Right cardiac atrium (tissue), 5 donors: ENCODE measurements around the gene EIPR1. TPM values are rescaled to one million over a fixed set of nuclear protein-coding genes. Genes with fewer than 3 reads are reported as not detected.

Experiments used
- ATAC-seq, 2 donors: fragments of 200-7000 bp; cut with Tn5 transposase; one replicate each; pipeline versions ENCODE4 v1.8.0 to v1.9.1; 2020; ENCODE audit warnings: moderate library complexity in 2 of 2, mild to moderate bottlenecking in 1 of 2
- DNase-seq, 3 donors: peaks; one replicate each; pipeline ENCODE4 v3.0.0-alpha.2; 2020
- H3K27ac ChIP-seq: one replicate; pipeline ENCODE4 v1.5.1; 2013; ENCODE audit warnings: mild to moderate bottlenecking, low read length, control low read depth, moderate library complexity
- H3K27me3 ChIP-seq: one replicate; pipeline ENCODE4 v1.6.1; 2013; ENCODE audit not compliant: control insufficient read depth, insufficient read depth
- H3K4me1 ChIP-seq: one replicate; pipeline ENCODE4 v1.6.1; 2013; ENCODE audit warnings: low read length; ENCODE audit not compliant: control insufficient read depth, insufficient read depth
- H3K4me3 ChIP-seq: one replicate; pipeline ENCODE4 v1.5.1; 2013; ENCODE audit warnings: low read length, control low read depth
- H3K9me3 ChIP-seq: one replicate; pipeline ENCODE4 v1.6.1; 2013; ENCODE audit warnings: low read length; ENCODE audit not compliant: control insufficient read depth
- WGBS: extraction: QIAGEN DNeasy Blood & Tissue Kit; methylation state at CpG from one replicate; pipeline ENCODE4 v1.1.7; 2013; 5-methylcytosine and 5-hydroxymethylcytosine counted together
- intact Hi-C, 4 donors: fragments of 100-400 bp; cut with DNase I; formaldehyde crosslinking; loops; one replicate each; pipeline versions ENCODE4 v1.11.0 to v1.14.0; 2022 to 2023
- polyA plus RNA-seq: library from polyadenylated mRNA; stranded (reverse); fragments of 200-250 nt; gene quantifications from one replicate; pipeline ENCODE4 v1.2.3, GENCODE V29; 2013
- total RNA-seq, 4 donors: library from RNA; stranded (reverse); fragmentation: NEBNext Ultra II Directional; extraction: Animal tissue kit (Norgen Biotek cat#: 25700); gene quantifications; one replicate each; pipeline ENCODE4 v1.2.1, GENCODE V29; 2021
- donor health status: healthy with polysubstance abuse.
- donor health status: DM: no; HTN: yes; CAD: no.
- donor health status: DM: no; HTN: no; CAD: no.
- donor health status: DM: no; HTN: yes; CAD: no; lungs with severe emphysema.
- donor health status: DM: yes; HTN: yes; CAD: no.

The EIPR1 gene
- total and polyA plus RNA-seq, 5 donors = 8.4 to 12.2 (median 10.6) TPM

DNA sequence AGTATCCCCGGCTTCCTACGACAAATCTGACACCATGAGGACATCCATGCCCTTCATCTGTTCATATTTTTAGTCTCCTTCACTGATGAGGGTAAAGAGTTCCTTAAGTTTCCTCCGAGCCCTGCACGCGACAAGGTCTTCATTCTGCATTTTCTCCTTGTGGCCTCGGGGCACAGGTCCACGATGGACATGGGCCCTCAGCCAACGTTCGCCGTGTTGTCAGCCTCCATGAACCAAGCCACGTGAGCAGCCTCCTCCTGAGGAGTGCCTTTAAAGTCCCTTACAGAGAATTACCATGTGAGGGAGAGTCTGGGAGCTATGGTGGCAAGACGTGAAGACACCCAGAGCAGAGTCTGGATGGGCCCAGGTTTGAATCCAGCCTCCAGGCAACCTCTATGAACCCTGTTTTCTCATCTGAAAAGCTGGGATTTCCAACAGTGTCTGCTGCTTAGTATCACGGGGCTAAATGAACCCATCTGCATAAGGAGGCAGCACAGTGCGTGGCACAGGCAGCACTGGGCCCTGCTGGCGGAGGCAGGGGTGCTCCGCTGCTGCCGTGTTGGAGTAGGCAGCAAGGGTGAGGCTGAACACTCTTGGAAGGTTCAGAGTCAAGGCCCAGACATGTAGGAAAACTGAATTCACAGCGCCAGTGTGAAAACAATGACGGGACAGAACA is 54.1 kb downstream of the EIPR1 start:
- no peaks in the 10 kb centered on the region for H3K4me1 ChIP-seq
- no peak overlapping the region for H3K27ac ChIP-seq

DNA sequence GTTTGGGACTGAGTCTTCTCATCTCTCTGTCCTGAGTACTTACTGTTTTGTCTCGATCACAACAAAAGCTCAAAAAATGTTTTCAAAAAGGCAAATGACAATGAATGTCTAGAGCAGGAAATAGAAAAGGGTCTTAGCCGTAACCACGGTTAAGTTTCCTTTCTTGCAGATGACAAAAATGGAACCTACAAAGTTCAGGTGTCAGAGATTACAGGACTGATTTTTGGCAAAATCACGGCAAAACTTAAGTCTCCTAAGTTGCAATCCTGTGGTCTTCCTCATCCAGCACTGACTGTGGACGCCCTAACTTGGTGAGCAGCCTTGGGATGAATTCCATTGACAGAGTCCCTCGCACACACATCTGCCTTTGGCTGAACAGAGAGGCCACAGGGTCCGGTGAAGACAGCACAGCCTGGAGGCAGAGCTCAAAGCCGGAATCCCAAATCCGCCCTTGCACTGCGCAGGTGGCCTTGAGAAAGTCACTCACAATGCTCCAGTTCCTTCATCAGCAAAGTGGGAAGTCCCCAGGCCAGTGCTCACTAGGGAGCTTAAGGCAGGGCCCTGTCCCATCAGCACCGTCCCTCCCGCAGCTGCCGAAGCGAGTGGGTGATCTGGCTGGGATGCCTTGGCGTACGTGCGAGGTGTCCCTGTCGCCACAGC is 55.2 kb downstream of the EIPR1 start:
- no peak for ATAC-seq
- H3K4me1 ChIP-seq = no peaks in the 10 kb centered on the region
- DNase-seq = no peak
- WGBS = 94% methylated on average over 18 of the region's 18 CpGs
- no peak overlapping the region for H3K4me3 ChIP-seq
- H3K27ac ChIP-seq = no peak overlapping the region
- no peaks in the 10 kb centered on the region for H3K9me3 ChIP-seq
- intact Hi-C loops = no loop called here
- H3K27me3 ChIP-seq = no peaks in the 10 kb centered on the region

More for the DNA sequence above, 54.1 kb downstream of the EIPR1 start:
- Histone ChIP-seq H3K27me3 (no peaks in the 10 kb centered on the region), H3K9me3 (no peaks in the 10 kb centered on the region), H3K4me3 (no peak overlapping the region)
- ATAC-seq = no peak
- WGBS = 93% methylated on average over 19 of the region's 19 CpGs
- DNase-seq = no peak
- intact Hi-C loops = no loop called here

DNA sequence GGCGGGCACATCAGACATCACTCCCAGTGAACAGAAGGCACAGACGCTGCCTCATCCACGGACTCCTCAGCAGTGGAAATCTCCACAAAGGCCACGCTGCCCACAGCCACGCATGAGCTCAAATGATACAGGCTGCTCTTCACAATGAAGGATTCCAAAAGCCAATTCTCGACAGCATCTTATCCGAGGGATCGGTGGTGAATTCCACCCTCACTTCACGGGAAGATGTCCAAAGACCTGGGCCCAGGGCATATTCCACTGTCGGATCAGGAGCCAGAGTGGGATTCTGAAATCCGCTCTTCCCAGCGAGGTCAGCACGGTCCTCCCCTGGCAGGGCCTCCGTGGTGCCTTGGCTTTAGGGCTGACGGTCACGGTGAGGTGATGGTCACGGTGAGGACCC is 55.8 kb downstream of the EIPR1 start:
- intact Hi-C loops = no loop called here
- Histone ChIP-seq H3K9me3 (no peaks in the 10 kb centered on the region), H3K27me3 (no peaks in the 10 kb centered on the region), H3K4me1 (no peaks in the 10 kb centered on the region), H3K27ac (no peak overlapping the region), H3K4me3 (no peak overlapping the region)
- no peak for ATAC-seq
- DNase-seq = no peak
- WGBS = 96% methylated on average over 17 of the region's 17 CpGs

DNA sequence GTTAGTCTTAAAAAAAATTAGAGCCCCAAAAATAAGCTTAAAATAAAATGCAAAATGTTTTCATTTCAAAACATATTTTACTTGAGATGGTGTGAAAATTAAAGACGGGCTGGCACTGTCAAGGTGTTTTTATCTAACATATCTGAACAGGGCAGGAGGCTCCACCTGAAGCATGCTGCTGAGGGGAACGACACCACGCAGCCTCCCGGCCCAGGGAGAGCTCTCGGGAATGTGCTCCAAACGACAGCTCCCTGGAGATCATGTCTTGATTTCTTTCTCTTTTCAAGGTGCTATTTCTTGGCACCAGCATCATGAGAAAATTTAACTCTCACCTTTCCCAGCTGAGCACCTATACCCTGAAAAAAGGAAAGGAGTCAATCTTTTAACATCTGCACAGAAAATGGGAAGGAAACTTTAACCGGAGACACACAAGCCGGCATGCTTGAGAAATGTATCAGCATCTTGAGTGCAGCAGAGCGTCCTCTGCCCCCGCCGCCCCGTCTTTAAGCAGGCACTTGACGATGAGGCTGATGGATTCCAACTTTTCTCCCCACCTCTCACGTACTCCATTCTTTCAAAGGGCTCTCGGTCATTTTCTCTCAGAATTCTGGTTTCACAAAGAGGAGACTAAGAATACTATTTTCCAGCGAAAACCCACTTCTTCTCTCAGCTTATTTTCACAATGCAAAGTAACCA is 56.6 kb downstream of the EIPR1 start:
- H3K4me1 ChIP-seq = no peaks in the 10 kb centered on the region
- H3K9me3 ChIP-seq = no peaks in the 10 kb centered on the region
- no peaks in the 10 kb centered on the region for H3K27me3 ChIP-seq
- H3K4me3 ChIP-seq = no peak overlapping the region
- intact Hi-C loops = no loop called here
- WGBS = 73% methylated on average over 16 of the region's 16 CpGs
- H3K27ac ChIP-seq = no peak overlapping the region
- ATAC-seq = no peak
- no peak for DNase-seq

DNA sequence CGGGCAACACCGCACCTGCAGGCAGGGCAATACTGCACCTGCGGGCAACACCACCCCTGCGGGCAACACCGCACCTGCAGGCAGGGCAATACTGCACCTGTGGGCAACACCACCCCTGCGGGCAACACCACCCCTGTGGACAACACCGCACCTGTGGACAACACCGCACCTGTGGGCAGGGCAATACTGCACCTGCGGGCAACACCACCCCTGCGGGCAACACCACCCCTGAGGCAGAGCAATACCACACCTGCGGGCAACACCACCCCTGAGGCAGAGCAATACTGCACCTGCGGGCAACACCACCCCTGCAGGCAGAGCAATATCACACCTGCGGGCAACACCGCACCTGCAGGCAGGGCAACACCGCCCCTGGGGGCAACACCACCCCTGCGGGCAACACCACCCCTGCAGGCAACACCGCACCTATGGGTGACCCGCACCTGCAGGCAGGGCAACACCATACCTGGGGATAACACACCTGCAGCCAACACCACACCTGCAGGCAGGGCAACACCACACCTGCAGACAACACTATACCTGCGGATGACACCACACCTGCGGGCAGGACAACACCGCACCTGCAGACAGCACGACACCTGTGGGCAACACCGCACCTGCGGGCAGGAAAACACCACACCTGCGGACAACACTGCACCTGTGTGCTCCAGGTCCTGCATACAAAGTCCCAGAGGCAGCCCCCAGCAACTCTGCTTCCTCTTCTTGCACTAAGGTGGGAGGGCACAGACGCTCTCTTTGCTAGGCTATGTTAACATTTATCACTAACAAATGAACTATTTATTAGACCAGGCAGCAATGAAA is 57.7 kb downstream of the EIPR1 start:
- no peak for ATAC-seq

DNA sequence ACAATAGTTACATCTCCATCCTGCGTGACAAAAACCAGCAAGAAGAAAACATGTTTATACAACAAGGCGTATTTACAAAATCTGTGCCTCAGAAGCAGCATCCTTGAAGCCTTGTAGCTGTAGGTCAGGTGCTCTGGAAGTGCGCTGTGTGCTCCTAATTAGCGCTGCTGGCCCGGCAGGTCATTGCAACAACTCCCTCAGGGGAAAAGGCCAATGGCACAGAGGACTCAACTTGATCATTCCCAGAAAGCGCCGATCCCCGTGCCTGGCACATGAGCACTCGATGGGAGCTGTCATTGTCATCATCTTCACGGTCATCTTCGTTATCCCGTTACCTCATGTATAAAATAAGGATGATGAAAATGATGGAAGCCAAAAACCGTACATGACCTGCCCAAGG is 58.5 kb downstream of the EIPR1 start:
- WGBS = 97% methylated on average over 13 of the region's 13 CpGs
- intact Hi-C loops = no loop called here

More for the DNA sequence above, 57.7 kb downstream of the EIPR1 start:
- intact Hi-C loops = no loop called here
- no peak overlapping the region for H3K27ac ChIP-seq
- no peaks in the 10 kb centered on the region for H3K27me3 ChIP-seq
- H3K4me3 ChIP-seq = no peak overlapping the region
- WGBS = 97% methylated on average over 26 of the region's 26 CpGs
- no peaks in the 10 kb centered on the region for H3K9me3 ChIP-seq
- no peaks in the 10 kb centered on the region for H3K4me1 ChIP-seq
- DNase-seq = no peak

DNA sequence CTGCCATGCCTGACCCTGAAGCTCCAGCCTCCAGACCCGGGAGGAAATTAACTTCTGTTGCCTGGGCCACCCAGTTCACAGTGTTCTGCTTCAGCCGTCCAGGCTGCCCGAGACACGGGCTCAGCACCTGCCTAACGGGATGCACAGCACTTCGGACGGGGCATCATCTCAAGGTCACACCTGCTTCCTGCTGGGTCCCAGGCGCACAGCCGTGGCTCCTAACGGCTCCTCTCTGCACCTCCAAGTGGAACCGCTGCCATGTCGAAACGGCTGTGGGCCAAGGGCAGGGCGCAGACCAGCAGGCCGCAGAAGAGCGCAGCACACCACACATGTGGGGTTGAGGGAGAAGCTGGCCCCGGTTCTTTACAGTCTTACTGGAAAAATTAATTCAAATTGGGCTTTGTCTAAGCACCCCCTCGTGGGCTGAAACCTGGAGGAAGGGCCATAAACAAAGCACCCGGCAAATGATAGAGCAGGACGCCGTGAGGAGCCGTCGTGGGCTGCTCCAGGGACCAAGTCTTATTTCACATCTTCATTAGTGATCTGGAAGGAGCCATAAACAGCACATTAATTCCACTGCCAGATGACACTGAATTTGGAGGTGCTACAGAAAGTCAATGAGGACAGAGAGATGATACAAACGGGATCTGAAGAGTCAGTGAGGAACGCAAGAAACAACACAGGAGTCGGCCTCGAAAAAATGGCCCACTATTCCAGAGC is 59.6 kb downstream of the EIPR1 start:
- H3K9me3 ChIP-seq = no peaks in the 10 kb centered on the region
- no peaks in the 10 kb centered on the region for H3K27me3 ChIP-seq
- H3K27ac ChIP-seq = no peak overlapping the region
- ATAC-seq (no peak), DNase-seq (peak in 1 of 3 donors; percentile 39)
- no peak overlapping the region for H3K4me3 ChIP-seq
- 96% methylated on average over 27 of the region's 27 CpGs for WGBS
- intact Hi-C loops = no loop called here
- no peaks in the 10 kb centered on the region for H3K4me1 ChIP-seq

More for the DNA sequence above, 58.5 kb downstream of the EIPR1 start:
- H3K27ac ChIP-seq = no peak overlapping the region
- H3K4me1 ChIP-seq = no peaks in the 10 kb centered on the region
- H3K27me3 ChIP-seq = no peaks in the 10 kb centered on the region
- H3K9me3 ChIP-seq = no peaks in the 10 kb centered on the region
- ATAC-seq (no peak), DNase-seq (no peak)
- no peak overlapping the region for H3K4me3 ChIP-seq

DNA sequence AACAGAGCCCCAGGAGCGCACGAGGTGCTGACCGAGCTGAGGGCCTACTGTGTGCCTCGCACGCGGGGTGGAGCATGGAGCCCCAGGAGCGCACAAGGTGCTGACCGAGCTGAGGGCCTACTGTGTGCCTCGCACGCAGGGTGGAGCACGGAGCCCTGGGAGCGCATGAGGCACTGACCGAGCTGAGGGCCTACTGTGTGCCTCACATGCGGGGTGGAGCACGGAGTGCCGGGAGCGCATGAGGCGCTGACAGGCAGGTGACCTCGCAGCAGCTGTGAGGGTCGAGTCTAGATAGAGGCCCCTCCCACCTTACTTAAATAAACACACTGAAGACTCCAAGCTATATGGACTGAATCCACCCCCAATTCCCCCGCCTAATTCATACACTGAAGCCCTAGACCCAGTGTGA is 60.3 kb downstream of the EIPR1 start:
- intact Hi-C loops = no loop called here
- Histone ChIP-seq H3K4me3 (no peak overlapping the region), H3K9me3 (no peaks in the 10 kb centered on the region), H3K27me3 (no peaks in the 10 kb centered on the region), H3K4me1 (no peaks in the 10 kb centered on the region), H3K27ac (no peak overlapping the region)
- no peak for ATAC-seq
- 94% methylated on average over 21 of the region's 21 CpGs for WGBS
- peak in 1 of 3 donors; percentile 35 for DNase-seq

DNA sequence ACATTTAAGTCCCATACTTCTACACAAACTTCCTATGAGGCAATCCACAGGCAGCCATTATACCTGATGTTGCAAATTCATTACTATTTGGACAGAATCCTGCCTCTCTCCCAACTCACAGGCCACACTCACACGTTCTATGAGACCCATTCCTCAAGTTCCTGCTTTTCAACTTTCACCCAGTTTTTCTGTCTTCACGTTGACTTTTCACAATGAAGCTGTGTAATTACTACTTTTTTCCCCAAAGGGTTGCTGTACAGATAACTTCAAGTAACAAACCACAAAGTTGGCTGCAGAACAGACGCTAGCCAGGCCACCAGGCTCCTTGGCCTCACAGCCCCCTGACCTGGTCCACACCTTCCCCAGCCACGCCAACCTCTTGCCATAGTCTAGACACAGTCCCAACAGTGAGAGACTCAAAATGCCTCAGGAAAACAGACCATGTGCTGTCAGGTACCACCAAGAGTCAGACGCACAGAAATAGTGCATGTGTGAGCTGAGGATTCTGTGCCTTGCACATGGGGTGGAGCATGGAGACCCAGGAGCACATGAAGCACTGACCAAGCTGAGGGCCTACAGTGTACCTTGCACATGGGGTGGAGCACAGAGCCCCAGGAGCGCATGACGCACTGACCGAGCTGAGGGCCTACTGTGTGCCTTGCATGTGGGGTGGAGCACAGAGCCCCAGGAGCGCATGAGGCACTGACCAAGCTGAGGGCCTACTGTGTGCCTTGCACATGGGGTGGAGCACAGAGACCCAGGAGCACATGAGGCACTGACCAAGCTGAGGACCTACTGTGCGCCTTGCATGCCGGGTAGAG is 61.0 kb downstream of the EIPR1 start:
- H3K27me3 ChIP-seq = no peaks in the 10 kb centered on the region
- 93% methylated on average over 11 of the region's 11 CpGs for WGBS
- DNase-seq = no peak
- no peaks in the 10 kb centered on the region for H3K4me1 ChIP-seq
- no peak overlapping the region for H3K4me3 ChIP-seq
- no peak overlapping the region for H3K27ac ChIP-seq
- no peaks in the 10 kb centered on the region for H3K9me3 ChIP-seq
- intact Hi-C loops = no loop called here
- no peak for ATAC-seq

DNA sequence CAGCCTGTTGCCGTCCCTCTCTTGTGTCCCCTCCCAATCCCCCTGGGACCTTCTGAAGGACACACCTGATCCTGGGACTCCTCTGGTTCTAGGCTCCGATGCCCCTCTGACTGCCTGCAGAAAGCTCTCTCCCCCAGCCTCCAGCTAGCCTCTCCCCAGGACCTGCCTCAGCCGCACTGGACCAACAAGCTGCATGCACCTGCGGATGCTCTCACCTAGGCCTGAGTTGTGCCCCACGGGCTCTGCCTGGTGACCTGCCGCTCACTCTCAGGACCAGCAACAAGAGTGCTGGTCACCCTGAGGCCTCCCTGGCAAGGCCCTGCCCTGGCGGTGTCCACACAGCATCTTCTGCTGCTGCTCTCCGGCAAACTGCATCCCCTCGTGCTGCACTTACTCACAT is 63.0 kb downstream of the EIPR1 start:
- peak in 1 of 3 donors; percentile 31 for DNase-seq
- no peak for ATAC-seq
- Histone ChIP-seq H3K27ac (no peak overlapping the region), H3K27me3 (no peaks in the 10 kb centered on the region), H3K4me3 (no peak overlapping the region), H3K9me3 (no peaks in the 10 kb centered on the region), H3K4me1 (no peaks in the 10 kb centered on the region)
- WGBS = 93% methylated on average over 9 of the region's 9 CpGs
- intact Hi-C loops = no loop called here
